HUES48 (cell line): ENCODE data around the gene NTSR1.
A peak's percentile ranks its signal among the peaks of the same experiment; 100 is the strongest.

Experiments
- H3K27ac ChIP-seq: one replicate; pipeline ENCODE4 v1.7.0; 2013; ENCODE audit warnings: low read depth, low read length, inconsistent platforms
- H3K27me3 ChIP-seq: 2 replicates; pipeline ENCODE4 v1.6.1; 2013; ENCODE audit warnings: mild to moderate bottlenecking, low read length; ENCODE audit not compliant: control insufficient read depth, insufficient read depth
- H3K36me3 ChIP-seq: 2 replicates; pipeline ENCODE4 v1.6.1; 2013; ENCODE audit warnings: low read length; ENCODE audit not compliant: control insufficient read depth, insufficient read depth
- H3K4me1 ChIP-seq: 2 replicates; pipeline ENCODE4 v1.6.1; 2013; ENCODE audit warnings: mild to moderate bottlenecking, low read length; ENCODE audit not compliant: control insufficient read depth, insufficient read depth
- H3K4me3 ChIP-seq: 2 replicates; pipeline ENCODE4 v1.5.1; 2013; ENCODE audit warnings: mild to moderate bottlenecking, low read depth, low read length
- H3K9ac ChIP-seq: 2 replicates; pipeline ENCODE4 v1.6.1; 2013; ENCODE audit warnings: mild to moderate bottlenecking, low read depth, low read length, moderate library complexity
- H3K9me3 ChIP-seq: 2 replicates; pipeline ENCODE4 v1.6.1; 2013; ENCODE audit warnings: low read length; ENCODE audit not compliant: control insufficient read depth, insufficient read depth

The NTSR1 gene

DNA sequence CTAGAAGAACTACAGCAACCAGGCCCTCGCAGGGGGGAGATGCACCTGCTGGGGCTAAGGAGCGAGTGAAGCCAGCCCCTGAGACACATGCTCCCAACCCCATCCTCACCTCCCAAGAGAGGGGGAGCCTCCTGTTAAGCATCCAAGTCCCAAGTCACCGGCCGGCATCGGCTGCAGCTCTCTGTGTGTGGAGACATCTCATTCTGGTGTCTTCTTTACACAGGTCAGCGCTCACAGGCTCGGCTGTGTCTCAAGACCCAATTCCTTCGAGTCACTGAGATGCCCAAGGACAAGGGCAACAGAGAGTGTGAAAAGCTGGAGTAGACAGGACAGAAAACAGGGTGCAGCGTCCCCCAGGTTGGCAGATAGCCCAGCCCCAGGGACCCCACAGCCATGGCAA, 66.6 kb downstream of the NTSR1 start:
- peaks cover 5% of the 10 kb centered on the region; the same call in 1 of the 2 replicates for H3K4me1 ChIP-seq
- H3K27me3 ChIP-seq = no peaks in the 10 kb centered on the region
- H3K9ac ChIP-seq = no peak overlapping the region
- H3K27ac ChIP-seq = no peak overlapping the region
- H3K36me3 ChIP-seq = no peaks in the 10 kb centered on the region
- no peaks in the 10 kb centered on the region for H3K9me3 ChIP-seq
- H3K4me3 ChIP-seq = no peak overlapping the region

DNA sequence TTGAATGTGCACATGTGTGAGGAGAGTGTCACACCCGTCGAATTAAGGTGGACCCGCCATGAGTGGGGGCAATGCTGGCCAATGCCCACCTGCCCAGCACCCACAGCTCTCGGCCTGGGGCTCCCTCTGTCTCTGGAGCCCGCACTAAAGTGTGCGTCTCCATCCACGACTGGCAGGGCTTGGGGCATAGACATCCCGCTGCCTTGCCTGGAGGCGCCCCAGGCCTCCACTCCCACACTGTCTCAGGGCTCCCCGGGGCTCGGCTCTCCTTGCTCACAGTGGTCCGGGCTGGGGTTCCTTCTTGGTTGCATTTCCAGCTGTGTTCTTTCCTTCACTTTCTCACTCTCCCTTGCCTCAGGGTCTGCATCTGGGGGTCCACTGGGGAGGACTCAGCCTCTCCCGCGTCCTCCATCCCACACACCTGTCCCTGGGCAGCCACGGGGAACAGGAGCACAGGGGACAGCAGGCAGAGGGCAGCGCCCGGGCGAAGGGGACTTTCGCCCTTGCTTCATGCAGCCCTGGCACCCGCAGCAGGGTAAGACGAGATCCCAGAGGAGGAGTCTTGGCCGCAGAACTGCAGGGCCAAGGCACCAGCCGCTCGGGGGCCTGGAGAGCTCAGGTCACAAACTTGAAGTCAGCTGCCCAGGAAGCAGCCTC, 67.5 kb downstream of the NTSR1 start:
- H3K4me3 ChIP-seq = no peak overlapping the region
- no peaks in the 10 kb centered on the region for H3K9me3 ChIP-seq
- H3K4me1 ChIP-seq = peaks cover 5% of the 10 kb centered on the region; the same call in 1 of the 2 replicates
- no peak overlapping the region for H3K27ac ChIP-seq
- H3K27me3 ChIP-seq = no peaks in the 10 kb centered on the region
- H3K36me3 ChIP-seq = no peaks in the 10 kb centered on the region
- no peak overlapping the region for H3K9ac ChIP-seq

DNA sequence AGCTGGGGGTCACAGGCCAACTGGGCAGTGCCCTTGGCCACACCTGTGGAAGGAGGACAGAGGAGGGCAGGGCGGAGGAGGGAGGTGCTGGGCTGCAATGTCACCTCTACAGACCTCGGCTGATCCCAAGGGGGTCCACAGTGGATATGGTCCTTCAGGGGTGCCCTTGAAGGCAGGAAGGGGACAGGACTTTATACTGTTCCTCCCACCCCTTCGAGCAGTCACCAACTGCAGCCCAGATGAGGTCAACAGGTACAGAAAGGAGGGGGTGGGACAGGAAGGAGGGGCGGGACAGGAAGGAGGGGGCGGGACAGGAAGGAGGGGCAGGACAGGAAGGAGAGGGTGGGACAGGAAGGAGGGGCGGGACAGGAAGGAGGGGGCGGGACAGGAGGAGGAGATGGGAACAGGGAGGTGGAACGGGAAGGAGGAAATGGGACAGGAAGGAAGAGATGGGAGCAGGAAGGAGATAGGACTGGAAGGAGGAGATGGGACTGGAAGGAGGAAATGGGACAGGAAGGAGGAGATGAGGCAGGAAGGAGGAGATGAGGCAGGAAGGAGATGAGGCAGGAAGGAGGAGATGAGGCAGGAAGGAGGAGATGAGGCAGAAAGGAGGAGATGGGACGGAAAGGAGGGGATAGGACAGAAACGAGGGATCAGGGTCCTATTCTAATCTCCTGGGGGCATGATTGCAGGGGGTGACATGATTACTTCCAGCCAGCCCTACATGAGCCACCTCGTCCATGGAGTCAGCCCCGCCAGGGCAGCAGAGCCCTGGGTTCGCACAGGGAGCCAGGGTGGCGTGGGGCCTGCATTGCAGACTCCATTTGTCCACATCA, 68.3 kb downstream of the NTSR1 start:
- H3K9me3 ChIP-seq = no peaks in the 10 kb centered on the region
- no peaks in the 10 kb centered on the region for H3K36me3 ChIP-seq
- H3K4me3 ChIP-seq = no peak overlapping the region
- no peaks in the 10 kb centered on the region for H3K27me3 ChIP-seq
- no peak overlapping the region for H3K9ac ChIP-seq
- H3K27ac ChIP-seq = peak overlapping the region; percentile 39
- peaks cover 5% of the 10 kb centered on the region; the same call in 1 of the 2 replicates for H3K4me1 ChIP-seq

DNA sequence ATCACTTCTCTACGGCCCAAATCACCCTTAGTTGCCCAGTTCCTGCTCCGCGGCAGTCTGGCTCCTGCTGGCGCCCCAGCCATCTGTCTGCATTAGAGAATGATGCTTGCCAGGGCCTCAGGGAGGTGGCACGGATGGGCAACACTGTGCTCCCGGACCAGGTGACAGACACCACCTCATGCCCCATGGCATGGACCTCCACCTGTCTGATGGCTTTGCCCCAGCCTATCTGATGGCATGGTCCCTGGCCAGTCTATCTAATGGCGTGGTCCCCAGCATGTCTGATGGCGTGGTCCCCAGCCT, 68.8 kb downstream of the NTSR1 start:
- no peak overlapping the region for H3K27ac ChIP-seq

GRCh38 chr20:62778058-62778457, 69.4 kb downstream of the NTSR1 start:
- Histone ChIP-seq H3K9me3 (no peaks in the 10 kb centered on the region), H3K36me3 (no peaks in the 10 kb centered on the region), H3K27me3 (no peaks in the 10 kb centered on the region), H3K9ac (no peak overlapping the region), H3K4me1 (peaks cover 5% of the 10 kb centered on the region; the same call in 1 of the 2 replicates), H3K4me3 (no peak overlapping the region), H3K27ac (no peak overlapping the region)

More for the DNA sequence above, 68.8 kb downstream of the NTSR1 start:
- Histone ChIP-seq H3K36me3 (no peaks in the 10 kb centered on the region), H3K27me3 (no peaks in the 10 kb centered on the region), H3K4me1 (peaks cover 5% of the 10 kb centered on the region; the same call in 1 of the 2 replicates), H3K4me3 (no peak overlapping the region), H3K9ac (no peak overlapping the region), H3K9me3 (no peaks in the 10 kb centered on the region)

DNA sequence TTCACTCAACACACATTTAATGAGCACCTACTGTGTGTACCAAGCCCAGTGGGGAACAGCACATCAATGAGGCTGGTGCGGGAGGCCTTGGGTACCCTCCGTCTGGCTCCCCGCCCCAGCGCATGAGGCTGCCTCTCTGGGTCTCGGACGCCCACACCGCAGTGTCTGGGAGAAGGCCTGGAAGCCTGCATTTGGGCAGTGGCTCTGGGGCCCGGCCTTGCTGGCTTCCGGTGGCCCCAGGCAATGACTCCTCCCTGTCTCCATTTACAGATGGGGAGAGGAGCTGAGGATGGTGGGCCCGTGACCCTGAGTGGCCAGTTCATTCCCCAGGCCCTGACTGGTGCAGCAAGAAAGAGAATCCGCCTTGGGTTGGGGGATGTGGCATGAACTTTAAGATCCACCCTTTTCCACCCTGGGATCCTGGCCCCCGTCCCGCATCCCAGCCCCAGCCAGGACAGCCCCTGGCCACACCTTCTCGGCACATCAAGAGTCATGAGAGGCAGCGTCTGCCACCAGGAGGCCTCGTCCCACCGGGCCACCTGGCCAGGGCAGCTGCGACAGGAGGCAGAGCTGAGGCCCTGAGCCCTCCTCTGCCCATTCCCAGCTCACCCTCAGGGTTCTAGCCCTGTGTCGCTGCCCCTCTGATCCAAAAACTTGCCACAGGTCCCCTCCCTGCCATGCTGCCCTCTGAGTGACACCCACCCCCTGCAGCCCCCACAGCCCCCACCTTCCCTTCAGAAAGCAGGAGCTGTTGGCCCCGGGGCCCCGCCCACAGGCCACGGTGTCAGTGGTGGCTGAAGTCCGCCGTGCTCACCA, 70.2 kb downstream of the NTSR1 start:
- Histone ChIP-seq H3K4me1 (peaks cover 5% of the 10 kb centered on the region; the same call in 1 of the 2 replicates), H3K27ac (no peak overlapping the region), H3K9ac (no peak overlapping the region)

DNA sequence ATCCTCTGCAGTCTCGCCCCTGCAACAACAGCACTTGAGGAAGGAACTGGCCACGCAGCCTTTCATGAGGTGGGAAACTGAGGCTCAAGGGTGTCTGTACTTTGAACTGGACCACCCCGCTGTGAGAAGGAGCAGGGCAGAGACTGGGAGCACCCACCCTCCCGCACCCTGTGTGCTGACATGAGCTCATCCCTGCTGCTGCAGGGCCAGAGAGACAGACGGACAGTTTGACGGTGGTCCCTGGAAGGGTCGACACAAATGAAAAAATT, 70.7 kb downstream of the NTSR1 start:
- Histone ChIP-seq H3K4me3 (no peak overlapping the region), H3K36me3 (no peaks in the 10 kb centered on the region), H3K4me1 (peaks cover 5% of the 10 kb centered on the region; the same call in 1 of the 2 replicates), H3K9ac (no peak overlapping the region), H3K27me3 (no peaks in the 10 kb centered on the region), H3K9me3 (no peaks in the 10 kb centered on the region), H3K27ac (no peak overlapping the region)

More for the DNA sequence above, 70.2 kb downstream of the NTSR1 start:
- Histone ChIP-seq H3K27me3 (no peaks in the 10 kb centered on the region), H3K9me3 (no peaks in the 10 kb centered on the region), H3K36me3 (no peaks in the 10 kb centered on the region), H3K4me3 (no peak overlapping the region)

- Histone ChIP-seq H3K27ac (no peak overlapping the region), H3K36me3 (no peaks in the 10 kb centered on the region), H3K9ac (no peak overlapping the region), H3K4me1 (peaks cover 5% of the 10 kb centered on the region; the same call in 1 of the 2 replicates), H3K9me3 (no peaks in the 10 kb centered on the region), H3K4me3 (no peak overlapping the region), H3K27me3 (no peaks in the 10 kb centered on the region)
These were observed 71.6 kb downstream of the NTSR1 start for GRCh38 chr20:62780204-62780603.

DNA sequence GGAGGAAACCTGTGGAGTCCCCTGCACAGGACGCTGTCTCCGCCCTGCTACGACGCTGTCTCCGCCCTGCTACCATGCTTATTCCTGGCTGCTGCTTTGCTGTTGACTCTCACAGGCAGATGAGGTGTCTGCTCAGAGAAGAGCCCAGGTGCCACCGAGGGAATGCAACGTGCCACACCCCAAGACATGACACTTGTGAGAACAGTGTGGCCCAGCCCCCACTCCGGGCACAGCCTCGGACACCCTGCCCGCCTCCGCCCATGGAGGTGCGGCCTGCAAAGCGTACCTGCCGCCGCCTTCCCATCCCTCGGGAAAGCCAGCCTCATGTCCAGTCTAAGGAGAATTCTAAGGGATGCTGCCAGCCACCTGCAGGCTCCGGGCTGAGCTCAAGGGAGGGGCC, 72.1 kb downstream of the NTSR1 start:
- Histone ChIP-seq H3K9me3 (no peaks in the 10 kb centered on the region), H3K4me1 (peaks cover 5% of the 10 kb centered on the region; the same call in 1 of the 2 replicates), H3K36me3 (no peaks in the 10 kb centered on the region), H3K27me3 (no peaks in the 10 kb centered on the region), H3K9ac (no peak overlapping the region), H3K27ac (no peak overlapping the region), H3K4me3 (no peak overlapping the region)

DNA sequence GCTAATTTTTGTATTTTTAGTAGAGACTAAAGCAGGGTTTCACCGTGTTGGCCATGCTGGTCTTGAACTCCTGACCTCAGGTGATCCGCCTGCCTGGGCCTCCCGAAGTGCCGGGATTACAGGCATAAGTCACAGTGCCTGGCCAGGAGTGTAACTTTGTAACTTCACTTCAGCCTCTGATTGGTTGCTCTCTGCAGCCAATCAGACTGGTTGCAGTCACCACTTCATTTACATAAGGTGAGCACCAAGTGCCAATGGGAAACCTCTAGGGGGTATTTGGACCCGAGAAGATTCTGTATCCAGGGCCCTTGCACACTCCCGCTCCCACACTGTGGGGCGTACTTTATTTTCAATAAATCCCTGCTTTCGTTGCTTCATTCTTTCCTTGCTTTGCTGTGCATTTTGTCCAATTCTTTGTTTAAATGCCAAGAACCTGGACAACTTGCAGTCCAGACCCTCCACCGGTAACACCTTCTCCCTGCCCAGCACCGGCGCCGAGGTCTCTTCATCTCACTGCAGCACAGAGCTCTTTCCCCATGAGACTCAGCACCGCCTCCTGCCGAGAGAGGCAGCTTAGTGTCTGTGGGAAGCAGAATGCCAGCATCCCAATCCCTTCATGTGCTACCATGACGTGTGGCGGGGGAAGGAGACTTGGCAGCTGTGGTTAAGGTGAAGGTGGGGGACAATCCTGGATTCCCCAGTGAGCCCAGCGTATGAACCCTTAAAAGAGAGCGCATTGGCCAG, 73.7 kb downstream of the NTSR1 start:
- H3K4me1 ChIP-seq = no peaks in the 10 kb centered on the region
- no peak overlapping the region for H3K9ac ChIP-seq
- no peak overlapping the region for H3K4me3 ChIP-seq
- no peak overlapping the region for H3K27ac ChIP-seq
- H3K27me3 ChIP-seq = no peaks in the 10 kb centered on the region
- no peaks in the 10 kb centered on the region for H3K36me3 ChIP-seq
- H3K9me3 ChIP-seq = no peaks in the 10 kb centered on the region
